Left kidney (tissue), 2 donors: Measurements from ENCODE around the gene TMEM259. TPM values are rescaled to one million over a fixed set of nuclear protein-coding genes. Genes with fewer than 3 reads are reported as not detected.

Source experiments
- DNase-seq: peaks from one replicate; pipeline ENCODE4 v3.0.0-alpha.2; 2013
- polyA plus RNA-seq: library from polyadenylated mRNA; unstranded; fragments of 120-200 nt; gene quantifications from one replicate; pipeline ENCODE4 v1.2.1, GENCODE V29; 2013; ENCODE audit not compliant: insufficient read length

Gene TMEM259
- polyA plus RNA-seq, 1 donor = 92.5 TPM

DNA sequence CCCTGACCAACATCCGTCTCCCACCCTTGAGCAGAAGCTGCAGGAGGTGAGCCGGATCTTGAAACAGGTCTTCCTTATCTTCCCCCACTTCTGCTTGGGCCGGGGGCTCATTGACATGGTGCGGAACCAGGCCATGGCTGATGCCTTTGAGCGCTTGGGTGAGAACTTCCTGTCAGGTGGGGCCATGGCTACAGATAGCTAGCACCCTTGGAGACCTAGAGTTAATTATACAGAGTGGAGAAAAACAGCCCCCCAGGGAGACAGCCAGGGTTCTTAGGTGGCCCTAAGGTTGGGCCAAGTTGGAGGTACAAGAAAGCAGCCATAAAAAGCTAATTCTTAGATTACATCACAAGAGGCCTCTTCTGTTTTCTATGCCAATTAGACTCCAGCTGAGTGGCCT is 37.2 kb upstream of the TMEM259 start:
- DNase-seq = no peak

- DNase-seq = no peak
These were observed 36.4 kb upstream of the TMEM259 start for GRCh38 chr19:1057176-1057855.

GRCh38 chr19:1055886-1056620 is 35.1 kb upstream of the TMEM259 start:
- DNase-seq = no peak

- no peak for DNase-seq
These were observed 34.1 kb upstream of the TMEM259 start for GRCh38 chr19:1055028-1055425.

DNA sequence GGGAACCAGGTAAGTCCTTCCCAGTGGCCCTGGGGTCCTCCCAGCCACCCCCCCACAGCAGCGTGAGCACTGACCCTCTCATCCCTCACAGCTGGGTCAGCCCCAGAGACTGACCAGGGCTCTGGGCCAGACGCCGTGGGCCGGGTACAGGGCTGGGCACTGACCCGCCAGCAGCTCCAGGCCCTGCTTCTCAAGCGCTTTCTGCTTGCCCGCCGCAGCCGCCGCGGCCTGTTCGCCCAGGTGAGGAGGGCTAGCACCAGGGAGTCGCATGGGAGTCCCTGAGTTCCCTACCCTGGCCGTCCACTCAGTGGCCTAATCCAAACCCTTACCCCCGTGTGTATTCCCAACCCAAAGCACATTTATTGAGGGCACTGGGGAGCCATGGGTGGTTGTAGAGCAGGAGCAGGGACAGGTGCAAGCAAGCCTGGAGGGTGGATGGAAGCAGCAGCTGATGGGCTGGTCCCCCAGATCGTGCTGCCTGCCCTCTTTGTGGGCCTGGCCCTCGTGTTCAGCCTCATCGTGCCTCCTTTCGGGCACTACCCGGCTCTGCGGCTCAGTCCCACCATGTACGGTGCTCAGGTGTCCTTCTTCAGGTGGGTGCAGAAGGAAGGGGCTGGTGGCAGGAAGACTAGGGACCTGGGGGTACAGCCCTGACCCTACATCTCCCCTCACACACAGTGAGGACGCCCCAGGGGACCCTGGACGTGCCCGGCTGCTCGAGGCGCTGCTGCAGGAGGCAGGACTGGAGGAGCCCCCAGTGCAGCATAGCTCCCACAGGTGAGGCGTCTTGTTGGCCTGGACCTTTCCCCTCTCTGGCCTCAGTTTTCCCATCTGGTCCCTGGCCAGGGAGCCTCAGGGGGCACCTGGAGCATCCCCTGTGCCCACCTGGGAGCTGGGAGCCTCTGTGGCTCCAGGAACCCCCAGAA is 33.4 kb upstream of the TMEM259 start:
- no peak for DNase-seq

DNA sequence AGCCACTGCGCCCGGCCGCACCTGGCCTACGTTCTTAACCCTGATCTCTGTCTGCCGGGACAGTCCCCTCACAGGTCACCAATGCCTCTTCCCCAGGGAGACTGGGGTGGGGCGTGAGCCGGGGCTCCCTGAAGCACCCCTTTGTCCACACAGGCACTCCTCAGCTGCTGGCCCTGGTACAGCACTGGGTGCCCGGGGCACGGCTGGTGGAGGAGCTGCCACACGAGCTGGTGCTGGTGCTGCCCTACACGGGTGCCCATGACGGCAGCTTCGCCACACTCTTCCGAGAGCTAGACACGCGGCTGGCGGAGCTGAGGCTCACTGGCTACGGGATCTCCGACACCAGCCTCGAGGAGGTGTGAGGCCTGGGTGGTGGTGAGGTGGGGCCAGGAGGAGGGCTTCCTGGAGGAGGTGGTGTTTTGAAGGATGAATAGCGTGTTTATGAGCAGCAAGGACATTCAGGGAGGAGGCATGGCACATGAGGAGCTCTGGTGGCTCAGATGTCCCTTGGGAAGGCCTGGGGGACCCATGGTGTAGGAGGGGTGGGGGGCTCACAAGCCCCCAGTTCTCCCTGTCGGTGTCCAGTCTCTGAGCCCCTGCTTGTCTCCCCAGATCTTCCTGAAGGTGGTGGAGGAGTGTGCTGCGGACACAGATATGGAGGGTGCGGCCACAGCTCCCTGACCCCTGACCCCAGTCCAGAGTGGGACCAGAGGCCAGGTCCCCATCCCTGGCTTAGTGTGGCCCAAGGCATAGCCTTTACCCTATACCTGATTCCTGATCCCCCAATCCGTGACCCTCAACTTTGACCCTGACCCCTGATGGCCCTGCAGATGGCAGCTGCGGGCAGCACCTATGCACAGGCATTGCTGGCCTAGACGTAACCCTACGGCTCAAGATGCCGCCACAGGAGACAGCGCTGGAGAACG is 32.5 kb upstream of the TMEM259 start:
- no peak for DNase-seq

- no peak for DNase-seq
These were observed 31.5 kb upstream of the TMEM259 start for GRCh38 chr19:1052349-1052975.

GRCh38 chr19:1051791-1052190 is 30.9 kb upstream of the TMEM259 start:
- no peak for DNase-seq

- no peak for DNase-seq
These were observed 30.3 kb upstream of the TMEM259 start for GRCh38 chr19:1050989-1051788.

DNA sequence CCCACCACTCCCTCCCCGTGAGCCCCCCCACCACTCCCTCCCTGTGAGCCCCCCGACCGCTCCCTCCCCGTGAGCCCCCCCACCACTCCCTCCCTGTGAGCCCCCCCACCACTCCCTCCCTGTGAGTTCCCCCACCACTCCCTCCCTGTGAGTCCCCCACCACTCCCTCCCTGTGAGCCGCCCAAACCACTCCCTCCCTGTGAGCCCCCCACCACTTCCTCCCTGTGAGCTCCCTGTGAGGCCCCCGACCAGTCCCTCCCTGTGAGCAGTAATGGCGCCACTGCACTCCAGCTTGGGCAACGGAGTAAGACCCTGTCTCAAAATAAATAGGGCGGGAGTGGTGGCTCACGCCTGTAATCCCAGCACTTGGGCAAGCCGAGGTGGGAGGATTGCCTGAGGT is 28.9 kb upstream of the TMEM259 start:
- no peak for DNase-seq

DNA sequence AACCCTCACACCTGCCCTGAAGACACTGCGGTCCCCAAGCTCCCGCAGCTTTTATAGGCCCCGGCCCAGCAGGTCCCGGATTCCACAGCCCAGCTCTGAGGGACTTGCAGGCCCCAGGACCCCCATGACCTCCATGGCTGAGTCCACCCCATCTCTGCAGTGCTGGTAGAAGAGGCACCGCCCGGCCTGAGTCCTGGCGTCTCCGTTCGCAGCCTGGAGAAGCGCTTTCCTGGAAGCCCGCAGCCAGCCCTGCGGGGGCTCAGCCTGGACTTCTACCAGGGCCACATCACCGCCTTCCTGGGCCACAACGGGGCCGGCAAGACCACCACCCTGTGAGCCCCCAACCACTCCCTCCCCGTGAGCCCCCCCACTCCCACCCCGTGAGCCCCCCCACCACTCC is 28.2 kb upstream of the TMEM259 start:
- no peak for DNase-seq

DNA sequence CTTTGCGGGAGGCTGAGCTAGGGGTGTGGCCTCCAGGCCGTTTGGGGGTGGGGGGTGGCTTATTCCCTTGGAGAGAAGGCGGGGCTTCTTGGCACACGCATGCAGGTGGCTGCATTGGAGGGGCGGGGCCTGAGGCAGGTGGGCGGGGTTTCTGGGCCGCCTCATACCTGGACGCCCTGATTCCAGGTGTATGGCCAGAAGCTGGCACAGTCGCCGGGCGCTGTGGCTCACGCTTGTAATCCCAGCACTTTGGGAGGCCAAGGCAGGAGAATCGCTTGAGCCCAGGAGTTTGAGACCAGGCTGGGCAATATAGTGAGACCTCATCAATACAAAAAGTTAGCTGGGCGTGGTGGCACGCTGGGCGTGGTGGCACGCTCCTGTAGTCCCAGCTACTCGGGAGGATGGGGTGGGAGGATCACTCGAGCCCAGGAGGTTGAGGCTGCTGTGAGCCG is 26.8 kb upstream of the TMEM259 start:
- no peak for DNase-seq

GRCh38 chr19:1046836-1047695 is 26.1 kb upstream of the TMEM259 start:
- DNase-seq = no peak

GRCh38 chr19:1046117-1046626 is 25.2 kb upstream of the TMEM259 start:
- no peak for DNase-seq

- no peak for DNase-seq
These were observed 24.3 kb upstream of the TMEM259 start for GRCh38 chr19:1045247-1045603.

- no peak for DNase-seq
These were observed 22.0 kb upstream of the TMEM259 start for GRCh38 chr19:1042689-1043511.

GRCh38 chr19:1041835-1042685 is 21.1 kb upstream of the TMEM259 start:
- DNase-seq = no peak
